Right atrium auricular region (tissue), 2 donors: Measurements from ENCODE around the gene FAM186B. TPM values are rescaled to one million over a fixed set of nuclear protein-coding genes. Genes with fewer than 3 reads are reported as not detected.

Experiments used
- DNase-seq: peaks from one replicate; pipeline ENCODE4 v3.0.0-alpha.2; 2019; ENCODE audit warnings: low spot score
- H3K27ac ChIP-seq, 2 donors: fragments of 200-600 bp; sonication (generic); 1 replicate in 1 of 2; 2 replicates in 1 of 2; pipeline ENCODE4 v1.5.1; 2016 to 2019
- H3K27me3 ChIP-seq, 2 donors: fragments of 200-600 bp; sonication (generic); one replicate each; pipeline versions ENCODE4 v1.5.1 to v1.6.0; 2017 to 2019
- H3K36me3 ChIP-seq: fragments of 200-600 bp; sonication (generic); one replicate; pipeline ENCODE4 v1.5.1; 2016
- H3K4me1 ChIP-seq, 2 donors: fragments of 200-600 bp; sonication (generic); one replicate each; pipeline versions ENCODE4 v1.5.1 to v1.6.0; 2017 to 2019
- H3K4me3 ChIP-seq, 2 donors: fragments of 200-600 bp; sonication (generic); 1 replicate in 1 of 2; 2 replicates in 1 of 2; pipeline ENCODE4 v1.5.1; 2017 to 2019; ENCODE audit warnings: mild to moderate bottlenecking in 1 of 2, moderate library complexity in 1 of 2
- H3K9me3 ChIP-seq, 2 donors: fragments of 200-600 bp; sonication (generic); one replicate each; pipeline ENCODE4 v1.5.1; 2019
- CTCF ChIP-seq, 2 donors: fragments of 200-600 bp; sonication (generic); IDR thresholded peaks; one replicate each; pipeline ENCODE4 v1.5.1; 2019; ENCODE audit warnings: antibody characterized with exemption in 2 of 2
- total RNA-seq, 2 donors: library from RNA; depleted of rRNA; stranded (reverse); fragments of >200 nt; gene quantifications; one replicate each; pipeline ENCODE4 v1.1.0, GENCODE V29; 2016

The FAM186B gene
- total RNA-seq, 2 donors from 2014 or later: 0.28 TPM; not detected in 1

- no peaks in the 10 kb centered on the region for H3K27me3 ChIP-seq
- H3K27ac ChIP-seq: no peak overlapping the region
- H3K36me3 ChIP-seq: no peaks in the 10 kb centered on the region
- no peaks in the 10 kb centered on the region for H3K9me3 ChIP-seq
- DNase-seq: no peak
- TF ChIP-seq CTCF (IDR thresholded peaks at IDR 0.05): no peak
- no peak overlapping the region for H3K4me3 ChIP-seq
- peaks cover 0 to 25% of the 10 kb centered on the region in 2 donors for H3K4me1 ChIP-seq
Measured at GRCh38 chr12:49550693-49551252, 54.7 kb downstream of the FAM186B start.

GRCh38 chr12:49549735-49550692 lies 55.4 kb downstream of the FAM186B start:
- Histone ChIP-seq H3K4me1 (peaks cover 0 to 25% of the 10 kb centered on the region in 2 donors), H3K9me3 (no peaks in the 10 kb centered on the region), H3K36me3 (no peaks in the 10 kb centered on the region), H3K4me3 (peak overlapping the region in 1 of 2 donors; percentile 50), H3K27me3 (no peaks in the 10 kb centered on the region), H3K27ac (no peak overlapping the region)
- DNase-seq: no peak
- TF ChIP-seq CTCF (IDR thresholded peaks at IDR 0.05): no peak

GRCh38 chr12:49548822-49549648 lies 56.4 kb downstream of the FAM186B start:
- TF ChIP-seq CTCF (IDR thresholded peaks at IDR 0.05): peak; percentile 42 to 69
- H3K36me3 ChIP-seq: no peaks in the 10 kb centered on the region
- DNase-seq: no peak
- H3K27me3 ChIP-seq: no peaks in the 10 kb centered on the region
- peak overlapping the region; percentile 25 to 50 for H3K4me3 ChIP-seq
- no peak overlapping the region for H3K27ac ChIP-seq
- H3K9me3 ChIP-seq: no peaks in the 10 kb centered on the region
- H3K4me1 ChIP-seq: peaks cover 0 to 25% of the 10 kb centered on the region in 2 donors

- H3K4me1 ChIP-seq: peaks cover 0 to 25% of the 10 kb centered on the region in 2 donors
- no peak for TF ChIP-seq CTCF (IDR thresholded peaks at IDR 0.05)
- no peaks in the 10 kb centered on the region for H3K27me3 ChIP-seq
- H3K9me3 ChIP-seq: no peaks in the 10 kb centered on the region
- H3K27ac ChIP-seq: no peak overlapping the region
- no peak for DNase-seq
- no peaks in the 10 kb centered on the region for H3K36me3 ChIP-seq
- H3K4me3 ChIP-seq: peak overlapping the region in 1 of 2 donors; percentile 50
Measured at GRCh38 chr12:49548481-49548821, 57.0 kb downstream of the FAM186B start.

- Histone ChIP-seq H3K36me3 (no peaks in the 10 kb centered on the region), H3K4me1 (peaks cover 0 to 21% of the 10 kb centered on the region in 2 donors), H3K4me3 (no peak overlapping the region), H3K27ac (no peak overlapping the region), H3K27me3 (no peaks in the 10 kb centered on the region), H3K9me3 (no peaks in the 10 kb centered on the region)
- DNase-seq: no peak
- TF ChIP-seq CTCF (IDR thresholded peaks at IDR 0.05): no peak
Measured at GRCh38 chr12:49547090-49547690, 58.2 kb downstream of the FAM186B start.
